ENCODE results near the gene WAC.
"Not testable (repeated sequence)": the region's sequence is repeated elsewhere in the genome, so short reads cannot be mapped to it uniquely, and the experiment has no call there.

WAC gene

GRCh38 chr10:28532337-28533185 is at the start of gene WAC:
WAC (plus strand) TSS chr10:28533118; CDS start chr10:28533580, 462 bp downstream.
- DNase-seq = peak; percentile 74

GRCh38 chr10:28489206-28489605 is 43.7 kb upstream of the WAC start:
- no peak for DNase-seq

GRCh38 chr10:28490256-28490865 is 42.6 kb upstream of the WAC start:
- DNase-seq = not testable (repeated sequence)

GRCh38 chr10:28492116-28492920 is 40.6 kb upstream of the WAC start:
- no peak for DNase-seq

GRCh38 chr10:28494420-28494819 is 38.5 kb upstream of the WAC start:
- no peak for DNase-seq

GRCh38 chr10:28495084-28495483 is 37.8 kb upstream of the WAC start:
- no peak for DNase-seq

- no peak for DNase-seq
Observed at GRCh38 chr10:28496017-28496416, 36.9 kb upstream of the WAC start.

- DNase-seq = no peak
Observed at GRCh38 chr10:28496481-28496961, 36.4 kb upstream of the WAC start.

- no peak for DNase-seq
Observed at GRCh38 chr10:28497313-28498126, 35.4 kb upstream of the WAC start.

- DNase-seq = not testable (repeated sequence)
Observed at GRCh38 chr10:28500203-28500602, 32.7 kb upstream of the WAC start.

- peak; percentile 51 for DNase-seq
Observed at GRCh38 chr10:28503114-28503513, 29.8 kb upstream of the WAC start.

GRCh38 chr10:28505359-28505959 is 27.5 kb upstream of the WAC start:
- DNase-seq = no peak

GRCh38 chr10:28508304-28508925 is 24.5 kb upstream of the WAC start:
- DNase-seq = no peak

- no peak for DNase-seq
Observed at GRCh38 chr10:28509286-28509685, 23.6 kb upstream of the WAC start.

- DNase-seq = no peak
Observed at GRCh38 chr10:28514648-28515047, 18.3 kb upstream of the WAC start.

- DNase-seq = no peak
Observed at GRCh38 chr10:28520346-28520745, 12.6 kb upstream of the WAC start.

GRCh38 chr10:28520828-28521227 is 12.1 kb upstream of the WAC start:
- DNase-seq = not testable (repeated sequence)

- not testable (repeated sequence) for DNase-seq
Observed at GRCh38 chr10:28521961-28522360, 11.0 kb upstream of the WAC start.

- no peak for DNase-seq
Observed at GRCh38 chr10:28523725-28524252, 9.1 kb upstream of the WAC start.

GRCh38 chr10:28530751-28531150 is 2.2 kb upstream of the WAC start:
- no peak for DNase-seq

GRCh38 chr10:28533186-28533564 is 257 bp downstream of the WAC start:
- DNase-seq = no peak

Measured in NCI-H1105 (cell line).